Measurements from ENCODE around the gene GBF1. TPM values are rescaled to one million over a fixed set of nuclear protein-coding genes. Genes with fewer than 3 reads are reported as not detected.

GBF1 gene
- total RNA-seq, 1 donor = 38.0 TPM

- Histone ChIP-seq H3K27ac (ENCODE audit: low read depth, low read length) (no peak overlapping the region), H3K36me3 (ENCODE audit: insufficient read depth, low read length) (peaks cover 3% of the 10 kb centered on the region), H2AFZ (ENCODE audit: low read length) (no peak overlapping the region), H3K79me2 (ENCODE audit: insufficient read depth, low read length) (peaks cover 90% of the 10 kb centered on the region), H3K4me1 (ENCODE audit: insufficient read depth, low read length) (no peaks in the 10 kb centered on the region), H3K9me3 (ENCODE audit: low read depth, low read length) (no peaks in the 10 kb centered on the region), H3K4me2 (ENCODE audit: insufficient read depth, low read length) (no peak overlapping the region), H3K4me3 (ENCODE audit: insufficient read depth, low read length) (no peak overlapping the region), H4K20me1 (ENCODE audit: insufficient read depth, low read length) (peaks cover 62% of the 10 kb centered on the region), H3K27me3 (ENCODE audit: insufficient read depth, low read length) (no peaks in the 10 kb centered on the region)
- DNase-seq (ENCODE audit: insufficient read length, low spot score, missing footprints) = no peak
- TF ChIP-seq, protein P1, sequence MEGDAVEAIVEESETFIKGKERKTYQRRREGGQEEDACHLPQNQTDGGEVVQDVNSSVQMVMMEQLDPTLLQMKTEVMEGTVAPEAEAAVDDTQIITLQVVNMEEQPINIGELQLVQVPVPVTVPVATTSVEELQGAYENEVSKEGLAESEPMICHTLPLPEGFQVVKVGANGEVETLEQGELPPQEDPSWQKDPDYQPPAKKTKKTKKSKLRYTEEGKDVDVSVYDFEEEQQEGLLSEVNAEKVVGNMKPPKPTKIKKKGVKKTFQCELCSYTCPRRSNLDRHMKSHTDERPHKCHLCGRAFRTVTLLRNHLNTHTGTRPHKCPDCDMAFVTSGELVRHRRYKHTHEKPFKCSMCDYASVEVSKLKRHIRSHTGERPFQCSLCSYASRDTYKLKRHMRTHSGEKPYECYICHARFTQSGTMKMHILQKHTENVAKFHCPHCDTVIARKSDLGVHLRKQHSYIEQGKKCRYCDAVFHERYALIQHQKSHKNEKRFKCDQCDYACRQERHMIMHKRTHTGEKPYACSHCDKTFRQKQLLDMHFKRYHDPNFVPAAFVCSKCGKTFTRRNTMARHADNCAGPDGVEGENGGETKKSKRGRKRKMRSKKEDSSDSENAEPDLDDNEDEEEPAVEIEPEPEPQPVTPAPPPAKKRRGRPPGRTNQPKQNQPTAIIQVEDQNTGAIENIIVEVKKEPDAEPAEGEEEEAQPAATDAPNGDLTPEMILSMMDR (IDR thresholded peaks at IDR 0.05; ENCODE audit: extremely low read depth, low read depth, low read length) = no peak
Measured at GRCh38 chr10:102287991-102288390, 42.7 kb downstream of the GBF1 start.

DNA sequence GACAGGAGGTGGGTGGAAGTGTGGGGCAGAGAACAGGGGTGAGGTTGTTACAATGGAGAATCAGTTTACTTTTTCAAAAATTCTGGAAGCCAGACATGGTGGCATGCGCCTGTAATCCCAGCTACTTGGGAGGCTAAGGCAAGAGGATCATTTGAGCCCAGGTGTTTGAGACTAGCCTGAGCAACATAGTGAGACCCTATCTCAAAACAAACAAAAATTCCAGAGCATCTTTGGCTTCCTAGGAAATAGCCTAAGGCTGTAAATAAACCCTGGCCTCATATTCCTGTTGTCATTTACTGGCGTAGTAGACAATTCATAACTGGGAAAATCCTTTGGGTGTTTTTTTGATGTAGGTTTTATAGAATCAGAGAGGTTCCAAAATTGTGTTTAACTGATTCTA lies 44.0 kb downstream of the GBF1 start:
- Histone ChIP-seq H3K4me1 (ENCODE audit: insufficient read depth, low read length) (no peaks in the 10 kb centered on the region), H4K20me1 (ENCODE audit: insufficient read depth, low read length) (peaks cover 55% of the 10 kb centered on the region)

DNA sequence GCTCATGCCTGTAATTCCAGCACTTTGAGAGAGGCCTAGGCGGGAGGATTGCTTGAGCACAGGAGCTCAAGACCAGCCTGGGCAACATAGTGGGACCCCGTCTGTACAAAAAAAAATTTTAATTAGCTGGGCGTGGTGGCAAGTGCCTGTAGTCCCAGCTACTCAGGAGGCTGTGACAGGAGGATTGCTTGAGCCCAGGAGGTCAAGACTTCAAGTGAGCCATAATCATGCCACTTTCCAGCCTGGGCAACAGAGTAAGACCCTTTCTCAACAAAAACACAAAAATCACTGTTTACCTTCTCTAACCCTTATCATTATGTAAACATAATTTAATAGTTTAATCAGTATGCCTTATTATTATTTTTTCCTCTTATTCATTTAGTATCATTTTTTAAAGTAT lies 44.5 kb downstream of the GBF1 start:
- Histone ChIP-seq H3K27me3 (ENCODE audit: insufficient read depth, low read length) (no peaks in the 10 kb centered on the region), H3K4me3 (ENCODE audit: insufficient read depth, low read length) (no peak overlapping the region), H4K20me1 (ENCODE audit: insufficient read depth, low read length) (peaks cover 55% of the 10 kb centered on the region), H3K9me3 (ENCODE audit: low read depth, low read length) (no peaks in the 10 kb centered on the region), H3K4me1 (ENCODE audit: insufficient read depth, low read length) (no peaks in the 10 kb centered on the region), H3K79me2 (ENCODE audit: insufficient read depth, low read length) (peaks cover 80% of the 10 kb centered on the region), H3K36me3 (ENCODE audit: insufficient read depth, low read length) (peaks cover 3% of the 10 kb centered on the region), H3K27ac (ENCODE audit: low read depth, low read length) (no peak overlapping the region), H3K4me2 (ENCODE audit: insufficient read depth, low read length) (no peak overlapping the region), H2AFZ (ENCODE audit: low read length) (no peak overlapping the region)
- no peak for DNase-seq (ENCODE audit: insufficient read length, low spot score, missing footprints)
- TF ChIP-seq, protein P1 (IDR thresholded peaks at IDR 0.05; ENCODE audit: extremely low read depth, low read depth, low read length) = no peak

More for the DNA sequence above, 44.0 kb downstream of the GBF1 start:
- H3K4me2 ChIP-seq (ENCODE audit: insufficient read depth, low read length) = no peak overlapping the region
- TF ChIP-seq, protein P1 (IDR thresholded peaks at IDR 0.05; ENCODE audit: extremely low read depth, low read depth, low read length) = no peak
- no peak overlapping the region for H3K27ac ChIP-seq (ENCODE audit: low read depth, low read length)
- no peak overlapping the region for H3K4me3 ChIP-seq (ENCODE audit: insufficient read depth, low read length)
- no peak overlapping the region for H2AFZ ChIP-seq (ENCODE audit: low read length)
- no peaks in the 10 kb centered on the region for H3K27me3 ChIP-seq (ENCODE audit: insufficient read depth, low read length)
- H3K9me3 ChIP-seq (ENCODE audit: low read depth, low read length) = no peaks in the 10 kb centered on the region
- no peak for DNase-seq (ENCODE audit: insufficient read length, low spot score, missing footprints)
- peaks cover 3% of the 10 kb centered on the region for H3K36me3 ChIP-seq (ENCODE audit: insufficient read depth, low read length)
- H3K79me2 ChIP-seq (ENCODE audit: insufficient read depth, low read length) = peaks cover 81% of the 10 kb centered on the region

GRCh38 chr10:102291221-102291905 lies 46.0 kb downstream of the GBF1 start:
- Histone ChIP-seq H3K4me2 (ENCODE audit: insufficient read depth, low read length) (no peak overlapping the region), H3K79me2 (ENCODE audit: insufficient read depth, low read length) (peaks cover 77% of the 10 kb centered on the region), H4K20me1 (ENCODE audit: insufficient read depth, low read length) (peaks cover 48% of the 10 kb centered on the region), H3K27me3 (ENCODE audit: insufficient read depth, low read length) (no peaks in the 10 kb centered on the region), H2AFZ (ENCODE audit: low read length) (no peak overlapping the region), H3K4me3 (ENCODE audit: insufficient read depth, low read length) (no peak overlapping the region), H3K27ac (ENCODE audit: low read depth, low read length) (no peak overlapping the region), H3K36me3 (ENCODE audit: insufficient read depth, low read length) (peaks cover 3% of the 10 kb centered on the region), H3K9me3 (ENCODE audit: low read depth, low read length) (no peaks in the 10 kb centered on the region), H3K4me1 (ENCODE audit: insufficient read depth, low read length) (no peaks in the 10 kb centered on the region)
- TF ChIP-seq, protein P1 (IDR thresholded peaks at IDR 0.05; ENCODE audit: extremely low read depth, low read depth, low read length) = no peak
- no peak for DNase-seq (ENCODE audit: insufficient read length, low spot score, missing footprints)

Measured in osteoblast (primary cell).